Stimulated activated CD4-positive, alpha-beta T cell treated with anti-CD3 and anti-CD28 coated beads, Interleukin-4, amount 100 ng/mL, for 1 hour (primary cell): ENCODE data around the gene PUS1.
"Not testable (repeated sequence)": the region's sequence is repeated elsewhere in the genome, so short reads cannot be mapped to it uniquely, and the experiment has no call there.

ENCODE experiments used
- DNase-seq: peaks from one replicate; pipeline ENCODE4 v3.0.0-alpha.2; 2020

PUS1 gene

DNA sequence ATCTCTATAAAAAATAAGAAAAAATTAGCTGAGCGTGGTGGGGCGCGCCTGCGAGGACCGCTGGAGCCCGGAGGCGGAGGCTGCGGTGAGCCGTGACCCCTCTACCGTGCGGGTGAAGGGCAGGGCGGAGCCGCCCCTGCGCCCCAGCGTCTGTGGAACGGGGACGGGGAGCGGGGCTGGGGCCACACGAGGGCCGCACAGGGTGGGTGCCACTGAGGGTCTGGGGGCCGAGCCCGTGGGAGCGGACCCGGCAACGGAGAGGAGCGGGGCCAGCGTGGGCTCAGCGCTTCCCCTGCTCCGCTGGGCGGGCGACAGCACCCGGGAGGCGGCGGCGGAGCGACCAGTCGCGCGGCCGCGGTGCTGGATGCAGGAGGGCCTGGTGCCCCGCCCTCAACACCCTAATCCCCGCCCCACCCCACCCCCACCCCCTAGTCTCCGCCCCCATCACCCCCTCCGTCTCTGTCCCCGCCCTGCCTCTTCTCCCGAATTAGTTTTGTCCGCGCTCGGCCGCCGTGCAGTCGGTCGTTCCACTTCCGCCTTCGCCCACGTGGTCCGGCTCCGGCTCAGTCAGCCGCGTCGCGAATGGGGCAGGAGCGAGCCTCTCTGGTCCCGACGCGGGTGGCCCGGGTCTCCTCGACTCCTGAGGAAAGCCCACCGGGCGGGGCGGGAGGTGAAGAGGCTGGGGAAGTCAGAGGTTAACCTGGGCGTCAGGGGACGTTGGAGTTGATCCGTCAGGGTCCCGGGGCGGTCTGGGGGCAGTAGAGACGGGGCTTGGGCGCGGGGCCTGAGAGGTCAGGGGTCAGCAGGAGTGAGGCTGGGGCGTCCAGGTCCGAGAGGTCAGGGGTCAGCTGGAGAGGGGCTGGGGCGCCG is at the start of gene PUS1:
Gene PUS1 (plus strand): TSS at position 566 of the 870 bp plus-strand sequence. CDS start 447 bp downstream, outside the sequence.
- DNase-seq, result peak; percentile 92

DNA sequence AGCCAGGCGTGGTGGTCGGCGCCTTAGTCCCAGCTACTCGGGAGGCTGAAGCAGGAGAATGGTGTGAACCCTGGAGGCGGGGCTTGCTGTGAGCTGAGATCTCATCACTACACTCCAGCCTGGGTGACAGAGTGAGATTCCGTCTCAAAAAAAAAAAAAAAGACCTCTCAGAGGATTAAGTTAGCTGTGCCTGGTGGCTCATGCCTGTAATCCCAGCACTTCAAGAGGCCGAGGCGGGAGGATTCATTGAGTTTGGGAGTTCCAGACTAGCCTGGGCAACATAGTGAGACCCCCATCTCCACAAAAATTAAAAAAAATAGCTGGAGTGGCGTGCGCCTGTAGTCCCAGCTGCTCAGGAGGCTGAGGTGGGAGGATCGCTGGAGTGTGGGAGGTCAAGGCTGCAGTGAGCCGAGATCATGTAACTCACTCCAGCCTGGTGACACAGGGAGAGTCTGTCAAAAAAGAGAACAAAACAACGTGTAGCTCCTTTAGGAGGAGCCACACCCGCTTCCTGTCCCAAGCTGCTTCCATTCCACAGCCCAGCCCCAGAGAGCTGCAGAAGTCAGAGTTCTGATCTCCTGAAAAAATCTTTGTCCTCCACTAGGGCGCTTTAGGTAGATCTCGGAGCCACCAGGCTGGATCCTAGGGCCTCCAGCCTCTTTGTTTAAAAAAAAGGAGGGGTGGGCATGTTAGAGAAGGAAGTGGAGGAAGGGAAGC is 46.1 kb upstream of the PUS1 start:
- no peak for DNase-seq

DNA sequence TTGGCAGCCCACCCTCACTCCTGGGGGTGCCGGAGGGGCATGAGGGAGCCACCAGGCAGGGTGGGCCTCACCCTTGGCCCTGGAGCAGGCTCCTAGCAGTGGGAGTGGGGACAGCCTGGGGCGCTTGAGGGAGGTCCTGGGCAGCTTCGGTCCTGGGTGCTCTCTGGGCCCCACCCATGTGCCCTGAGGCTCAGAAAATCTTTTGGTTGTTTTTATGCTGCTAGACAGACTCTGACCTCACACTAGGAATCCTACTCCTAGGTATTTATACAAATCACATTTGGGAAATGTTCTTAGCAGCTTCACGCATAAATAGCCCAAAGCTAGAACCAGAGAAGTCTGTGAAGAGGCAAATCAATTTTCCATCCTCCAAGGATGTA is 45.6 kb upstream of the PUS1 start:
- DNase-seq, result no peak

DNA sequence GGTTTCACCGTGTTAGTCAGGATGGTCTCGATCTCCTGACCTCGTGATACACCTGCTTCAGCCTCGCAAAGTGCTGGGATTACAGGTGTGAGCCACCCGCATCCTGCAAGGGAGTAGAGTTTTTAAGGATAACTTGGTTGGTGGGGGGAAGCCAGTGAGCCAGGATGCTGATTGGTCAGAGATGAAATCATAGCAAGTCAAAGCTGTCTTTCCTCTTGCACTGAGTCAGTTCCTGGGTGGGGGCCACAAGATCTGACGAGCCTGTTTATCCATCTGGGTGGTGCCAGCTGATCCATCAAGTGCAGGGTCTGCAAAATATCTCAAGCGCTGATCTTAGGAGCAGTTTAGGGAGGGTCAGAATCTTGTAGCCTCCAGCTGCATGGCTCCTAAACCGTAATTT is 44.0 kb upstream of the PUS1 start:
- not testable (repeated sequence) for DNase-seq

DNA sequence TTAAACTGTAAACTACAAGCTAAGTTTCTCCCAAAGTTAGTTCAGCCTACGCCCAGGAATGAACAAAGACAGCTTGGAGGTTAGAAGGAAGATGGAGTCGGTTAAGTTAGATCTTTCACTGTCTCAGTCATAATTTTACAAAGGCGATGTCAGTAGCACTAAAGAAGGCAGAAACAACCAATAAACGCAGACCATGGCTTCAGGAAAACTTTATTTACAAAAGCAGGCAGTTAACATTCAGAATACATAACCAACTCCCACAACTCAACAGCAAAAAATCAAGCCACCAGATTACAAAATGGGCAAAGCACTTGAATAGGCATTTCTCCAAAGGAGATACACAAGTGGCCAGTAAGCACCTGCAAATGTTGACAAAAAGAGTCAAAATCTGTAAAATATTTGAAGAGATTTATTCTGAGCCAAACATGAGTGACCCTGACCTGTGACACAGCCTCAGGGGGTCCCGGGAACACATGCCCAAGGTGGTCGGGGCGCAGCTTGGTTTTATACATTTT is 43.5 kb upstream of the PUS1 start:
- DNase-seq, result no peak

DNA sequence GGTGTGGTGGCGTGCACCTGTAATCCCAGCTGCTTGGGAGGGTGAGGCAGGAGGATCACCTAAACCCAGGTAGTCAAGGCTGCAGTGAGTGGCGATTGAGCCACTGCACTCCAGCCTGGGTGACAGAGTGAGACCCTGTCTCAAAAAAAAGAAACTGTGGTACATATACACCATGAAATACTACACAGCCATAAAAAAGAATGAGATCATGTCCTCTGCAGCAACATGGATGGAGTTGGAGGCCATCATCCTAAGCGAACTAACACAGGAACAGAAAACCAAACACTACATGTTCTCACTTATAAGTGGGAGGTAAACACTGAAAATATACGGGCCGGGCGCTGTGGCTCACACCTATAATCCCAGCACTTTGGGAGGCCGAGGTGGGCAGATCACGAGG is 37.4 kb upstream of the PUS1 start:
- DNase-seq, result not testable (repeated sequence)

DNA sequence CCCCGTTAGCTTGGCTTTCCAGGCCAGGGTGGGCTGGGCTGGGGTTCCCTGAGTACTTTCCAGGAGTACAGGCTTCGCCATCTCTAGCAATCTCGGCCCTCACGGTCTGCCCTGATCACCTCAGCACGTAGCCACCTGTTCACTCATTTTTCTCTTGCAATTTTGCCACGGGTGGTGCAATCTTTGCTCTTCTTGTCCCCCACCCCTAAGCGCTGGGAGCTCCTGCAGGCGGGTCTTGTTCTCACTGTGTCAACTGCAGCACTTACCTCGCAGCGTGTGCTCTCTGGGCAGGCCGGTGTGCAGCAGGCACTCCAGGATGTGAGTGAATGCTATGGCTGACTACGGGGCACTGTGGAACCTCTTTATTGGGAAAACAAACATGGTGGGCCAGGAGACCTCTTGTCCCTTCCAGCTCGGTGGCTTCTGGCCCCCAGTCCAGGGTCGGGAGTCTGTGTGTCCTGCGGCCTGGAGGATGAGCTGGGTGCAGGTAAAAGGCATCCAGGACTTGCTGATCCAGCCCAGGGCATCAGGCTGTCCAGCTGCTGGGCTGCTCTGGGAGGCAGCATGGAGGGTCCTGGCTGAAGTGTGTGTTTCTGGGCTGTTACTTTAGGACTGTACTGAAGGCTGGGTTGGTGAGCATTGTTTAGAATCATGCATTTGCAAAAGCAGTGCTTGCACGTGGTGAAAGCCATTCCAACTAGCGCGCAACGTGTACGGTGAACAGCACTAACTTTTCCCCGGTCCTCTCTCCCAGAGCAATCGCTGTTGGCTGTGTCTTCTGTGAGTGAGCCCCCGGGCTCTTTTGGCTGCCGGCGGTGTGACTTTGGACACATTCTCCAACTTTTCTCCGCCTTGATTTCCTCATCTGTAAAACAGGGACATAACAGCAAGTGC is 36.1 kb upstream of the PUS1 start:
- DNase-seq, result no peak

DNA sequence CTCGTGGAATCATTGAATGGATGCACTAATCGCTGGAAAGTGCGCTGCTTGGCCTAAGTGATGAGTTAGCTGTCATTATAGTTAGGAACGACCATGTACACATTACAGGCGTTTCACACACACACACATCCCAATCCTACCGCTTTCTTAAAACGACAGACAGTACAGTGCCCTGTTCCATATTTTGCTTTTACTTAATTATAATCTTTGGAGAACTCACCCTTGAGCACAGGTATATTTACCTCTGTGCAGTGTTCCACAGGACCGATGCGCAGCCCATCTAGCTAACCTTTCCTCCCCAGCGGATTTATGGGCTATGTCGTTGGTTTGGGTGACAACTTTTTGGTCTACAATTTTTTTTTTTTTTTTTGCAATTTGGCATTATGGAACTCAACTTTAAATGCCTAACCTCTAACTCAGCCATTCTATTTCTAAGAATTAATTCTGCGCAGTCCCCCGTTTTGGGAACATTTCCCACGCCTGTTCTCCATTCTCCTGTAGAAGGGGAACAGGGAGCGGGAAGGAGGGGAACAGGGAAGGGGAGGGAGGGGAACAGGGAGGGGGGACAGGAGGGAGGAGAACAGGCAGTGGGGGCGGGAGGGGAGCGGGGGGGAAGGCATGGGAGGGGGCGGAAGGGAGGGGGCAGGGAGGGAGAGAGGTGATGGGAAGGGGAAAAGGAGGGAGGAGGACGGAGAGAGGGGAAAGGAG is 35.3 kb upstream of the PUS1 start:
- DNase-seq, result no peak

DNA sequence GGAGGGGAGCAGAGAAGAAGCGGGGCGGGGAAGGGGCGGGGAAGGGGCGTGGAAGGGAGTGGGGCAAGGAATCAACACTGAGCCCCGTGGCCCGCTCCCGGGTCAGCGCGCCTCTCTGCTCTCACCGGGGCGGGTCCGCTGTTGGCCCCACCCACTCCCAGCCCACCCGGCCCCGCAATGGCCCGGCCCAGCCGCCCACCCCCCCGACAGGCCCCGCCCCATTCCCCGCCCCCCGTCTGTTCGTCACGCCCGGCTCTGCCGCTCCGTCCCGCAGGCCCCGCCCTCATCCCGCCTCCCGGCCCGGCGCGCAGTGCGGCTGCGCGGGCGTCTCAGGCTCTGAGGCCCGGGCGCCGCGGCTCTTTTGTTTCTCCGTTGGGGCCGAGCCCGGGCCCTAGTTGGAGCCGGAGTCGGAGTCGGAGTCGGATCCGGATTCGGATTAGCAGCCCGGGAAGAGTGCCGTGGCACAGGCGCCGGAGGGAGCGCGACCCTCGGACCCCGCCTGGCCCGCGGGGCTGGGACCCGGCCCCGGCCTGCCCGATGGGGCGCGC is 34.7 kb upstream of the PUS1 start, which contains the start of gene ULK1:
Gene ULK1 (plus strand): TSS at position 310 of the 548 bp plus-strand sequence. CDS start 380 bp downstream, outside the sequence.
- peak; percentile 94 for DNase-seq

DNA sequence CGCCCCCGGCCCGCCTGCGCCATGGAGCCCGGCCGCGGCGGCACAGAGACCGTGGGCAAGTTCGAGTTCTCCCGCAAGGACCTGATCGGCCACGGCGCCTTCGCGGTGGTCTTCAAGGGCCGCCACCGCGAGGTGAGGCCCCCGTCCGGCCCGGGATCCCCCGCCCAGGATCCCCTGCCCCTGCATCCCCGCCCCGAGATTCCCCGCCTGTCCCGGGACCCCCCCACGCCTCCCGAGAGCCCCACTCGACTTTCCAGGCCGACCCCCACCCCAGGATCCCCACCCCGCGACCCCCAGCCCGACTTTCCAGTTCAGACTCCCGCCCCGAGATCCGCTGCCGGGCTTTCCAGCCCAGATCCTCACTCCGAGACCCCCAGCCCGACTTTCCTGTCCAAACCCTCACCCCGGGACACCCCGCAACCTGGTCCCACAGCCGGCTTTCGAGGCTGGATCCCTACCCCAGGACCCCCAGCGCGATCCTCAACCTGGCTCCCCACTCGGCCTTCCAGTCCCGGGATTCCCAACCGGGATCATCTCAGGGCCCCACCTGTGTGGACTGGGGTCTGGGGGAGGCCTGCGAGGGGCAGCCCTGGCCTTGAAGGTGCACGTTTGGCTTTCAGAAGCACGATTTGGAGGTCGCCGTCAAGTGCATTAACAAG is 34.0 kb upstream of the PUS1 start:
- no peak for DNase-seq

DNA sequence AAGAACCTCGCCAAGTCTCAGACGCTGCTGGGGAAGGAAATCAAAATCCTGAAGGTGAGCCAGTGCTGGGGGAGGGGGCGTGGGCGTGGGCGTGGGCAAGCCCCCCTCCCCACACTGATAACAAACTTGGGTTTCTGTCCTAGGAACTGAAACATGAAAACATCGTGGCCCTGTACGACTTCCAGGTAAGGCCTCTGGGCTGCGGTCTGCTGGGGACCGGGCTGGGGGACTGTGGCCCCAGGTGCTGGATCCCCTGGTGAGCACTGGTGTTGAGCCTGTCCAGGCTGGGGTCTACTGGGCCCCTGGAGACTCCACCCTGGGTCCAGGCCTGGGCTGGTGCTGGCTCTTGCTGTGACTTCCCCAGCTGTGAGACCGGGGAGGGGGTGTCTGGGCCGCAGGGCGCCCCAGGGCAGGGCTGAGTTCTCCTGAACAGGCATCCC is 33.4 kb upstream of the PUS1 start:
- peak; percentile 31 for DNase-seq

DNA sequence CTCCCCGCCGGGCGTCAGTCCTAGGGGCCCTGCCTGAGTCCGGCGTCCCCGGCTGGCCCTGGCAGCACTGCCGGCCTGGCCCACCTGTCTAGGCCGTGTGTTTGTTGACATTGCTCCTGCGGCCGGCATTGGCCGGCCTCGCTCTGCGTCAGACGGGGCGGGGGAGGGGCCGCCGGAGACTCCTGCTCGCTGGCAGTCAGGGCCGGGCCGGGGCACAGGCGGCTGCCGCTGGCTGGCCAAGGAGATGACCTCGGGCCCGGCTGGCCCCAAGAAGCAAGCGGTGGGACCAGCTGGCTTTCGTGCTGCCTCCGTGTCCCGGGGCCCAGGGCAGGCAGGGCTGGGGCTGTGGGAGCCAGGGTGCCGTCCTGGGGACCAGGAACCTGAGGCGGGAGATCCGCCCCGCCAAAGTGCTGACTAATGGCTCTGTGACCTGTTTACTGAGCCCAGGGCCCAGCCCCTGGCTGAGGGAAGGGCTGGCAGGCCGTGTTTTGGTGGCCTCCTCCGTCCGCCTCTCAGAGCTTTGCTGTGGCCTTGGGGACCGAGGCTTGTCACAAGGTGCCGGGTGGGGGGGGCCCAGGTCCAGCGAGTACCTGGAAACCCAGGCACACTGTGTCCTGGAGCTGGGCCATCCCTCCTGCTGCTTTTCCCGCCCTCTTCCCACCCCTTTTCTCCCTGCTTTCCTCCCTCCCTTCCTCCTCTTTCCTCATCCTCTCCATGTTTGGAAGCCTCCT is 32.8 kb upstream of the PUS1 start:
- peak; percentile 66 for DNase-seq

DNA sequence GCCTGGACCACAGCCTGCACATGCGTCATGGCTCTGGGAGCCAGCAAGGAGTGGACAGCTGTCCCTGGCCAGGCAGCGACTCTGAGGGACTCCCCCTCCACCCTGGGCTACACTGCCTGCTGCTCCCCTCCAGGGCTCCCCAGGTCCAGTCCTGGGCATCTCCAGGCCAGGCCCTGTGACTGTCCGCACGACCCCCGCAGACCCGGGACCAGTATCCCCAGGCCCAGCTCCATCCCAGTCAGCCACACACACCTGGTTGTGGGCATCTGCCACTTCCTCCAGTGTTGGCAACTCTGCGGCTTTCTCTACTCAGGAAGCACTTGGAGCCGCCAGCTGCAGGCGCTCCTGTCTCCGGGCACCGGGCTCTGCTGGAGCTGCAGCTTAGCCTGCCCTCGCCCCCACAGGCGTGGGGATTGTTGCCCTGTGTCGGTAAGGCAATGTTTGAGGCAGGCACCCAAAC is 32.2 kb upstream of the PUS1 start:
- DNase-seq, result no peak

DNA sequence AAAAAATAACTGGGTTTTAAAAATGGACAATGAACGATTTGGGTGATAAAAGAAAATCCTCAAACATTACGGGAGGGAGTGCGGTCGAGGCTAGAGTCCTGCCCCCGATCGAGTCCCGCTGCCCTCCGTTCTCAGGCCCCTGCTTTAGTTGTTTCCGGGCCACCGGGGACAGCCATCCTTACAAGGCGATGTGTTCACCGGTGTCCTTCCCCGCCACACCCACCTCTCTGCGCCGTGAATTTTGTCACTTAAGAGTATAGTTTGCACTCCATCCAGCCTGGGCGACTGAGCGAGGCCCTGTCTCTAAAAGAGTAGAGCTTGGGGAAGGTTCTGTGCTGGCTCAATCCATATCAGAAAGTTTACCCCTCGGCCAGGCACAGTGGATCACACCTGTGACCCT is 31.8 kb upstream of the PUS1 start:
- DNase-seq, result no peak

DNA sequence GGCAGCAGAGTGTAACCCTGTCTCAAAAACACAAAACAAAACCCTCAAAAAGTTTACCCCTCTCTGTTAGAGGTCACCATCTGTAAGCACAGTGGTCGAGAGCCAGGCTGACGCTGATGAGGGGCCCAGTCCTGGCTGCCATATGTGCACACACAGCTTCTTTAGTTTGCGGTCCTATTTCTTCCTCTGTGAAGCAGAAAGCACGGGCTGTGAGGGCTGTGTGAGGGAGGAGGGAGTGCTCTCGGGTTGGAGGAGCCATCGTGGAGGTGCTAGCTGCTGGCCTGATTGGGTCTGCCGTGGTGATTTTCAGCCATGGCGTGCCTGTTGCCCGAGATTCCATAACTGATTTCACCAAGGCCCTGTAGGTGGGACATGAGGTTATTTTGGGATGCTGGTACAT is 31.2 kb upstream of the PUS1 start:
- DNase-seq, result no peak

DNA sequence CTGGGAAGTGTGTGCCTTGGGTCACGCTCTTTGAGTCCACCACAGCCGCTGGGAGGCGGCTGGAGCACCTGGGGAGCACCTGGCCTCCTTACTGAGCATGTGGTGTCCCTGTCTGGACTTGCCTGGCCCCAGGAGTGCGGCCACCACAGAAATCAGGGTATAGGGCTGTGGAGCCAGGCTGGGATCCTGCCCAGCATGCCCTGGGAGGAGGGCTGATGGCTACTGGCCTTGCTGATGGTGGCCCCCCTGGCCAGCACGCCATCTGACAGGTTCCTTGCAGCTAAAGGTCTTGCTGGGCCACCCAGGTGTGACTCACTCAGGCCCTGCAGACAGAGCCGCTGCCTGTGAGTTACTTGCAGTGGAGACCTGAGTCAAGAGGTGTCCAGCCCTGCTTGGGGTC is 28.7 kb upstream of the PUS1 start:
- DNase-seq, result no peak

DNA sequence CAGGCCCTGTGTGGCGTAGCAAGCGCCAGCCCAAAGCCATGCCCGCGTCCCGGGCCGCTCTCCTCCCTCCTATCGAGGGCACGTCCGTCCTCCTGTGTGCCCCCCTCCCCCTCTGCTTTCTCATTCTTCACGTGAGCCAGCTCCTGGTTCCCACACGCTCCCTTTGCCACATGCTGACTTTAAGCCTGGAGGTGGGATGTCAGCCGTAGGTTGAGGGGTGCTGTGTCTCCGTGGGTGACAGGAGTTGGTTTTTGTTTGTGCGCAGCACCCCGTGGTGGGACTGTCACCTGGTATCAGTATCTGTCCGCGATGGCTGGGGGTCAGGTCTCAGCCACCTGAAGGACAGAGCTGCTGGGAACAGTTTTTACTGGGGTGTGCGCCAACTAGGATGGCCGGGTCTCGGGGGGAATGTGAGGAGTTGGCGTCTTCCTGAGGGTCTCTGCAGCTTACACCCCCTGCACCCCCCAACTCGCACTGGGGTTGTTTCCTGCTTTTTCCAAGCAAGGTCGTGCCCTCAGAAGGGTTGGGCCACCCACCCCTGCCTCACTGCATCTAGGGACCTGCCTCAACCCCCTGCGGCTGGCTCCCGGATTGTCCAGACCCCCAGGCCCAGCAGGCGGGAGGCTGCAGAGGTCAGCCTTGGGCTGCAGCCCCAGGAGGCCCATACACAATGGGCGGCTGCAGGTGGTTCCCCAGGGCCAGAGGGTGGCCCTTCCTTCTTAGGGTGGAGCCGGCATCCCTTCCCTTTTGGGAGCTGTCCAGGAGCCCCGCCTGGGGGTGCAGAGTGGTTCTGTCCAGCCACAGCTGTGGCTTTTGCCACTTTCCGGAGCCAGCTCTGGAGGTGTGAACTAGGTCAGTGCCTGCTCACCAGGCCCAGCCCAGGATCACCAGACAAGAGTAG is 27.4 kb upstream of the PUS1 start:
- DNase-seq, result no peak

DNA sequence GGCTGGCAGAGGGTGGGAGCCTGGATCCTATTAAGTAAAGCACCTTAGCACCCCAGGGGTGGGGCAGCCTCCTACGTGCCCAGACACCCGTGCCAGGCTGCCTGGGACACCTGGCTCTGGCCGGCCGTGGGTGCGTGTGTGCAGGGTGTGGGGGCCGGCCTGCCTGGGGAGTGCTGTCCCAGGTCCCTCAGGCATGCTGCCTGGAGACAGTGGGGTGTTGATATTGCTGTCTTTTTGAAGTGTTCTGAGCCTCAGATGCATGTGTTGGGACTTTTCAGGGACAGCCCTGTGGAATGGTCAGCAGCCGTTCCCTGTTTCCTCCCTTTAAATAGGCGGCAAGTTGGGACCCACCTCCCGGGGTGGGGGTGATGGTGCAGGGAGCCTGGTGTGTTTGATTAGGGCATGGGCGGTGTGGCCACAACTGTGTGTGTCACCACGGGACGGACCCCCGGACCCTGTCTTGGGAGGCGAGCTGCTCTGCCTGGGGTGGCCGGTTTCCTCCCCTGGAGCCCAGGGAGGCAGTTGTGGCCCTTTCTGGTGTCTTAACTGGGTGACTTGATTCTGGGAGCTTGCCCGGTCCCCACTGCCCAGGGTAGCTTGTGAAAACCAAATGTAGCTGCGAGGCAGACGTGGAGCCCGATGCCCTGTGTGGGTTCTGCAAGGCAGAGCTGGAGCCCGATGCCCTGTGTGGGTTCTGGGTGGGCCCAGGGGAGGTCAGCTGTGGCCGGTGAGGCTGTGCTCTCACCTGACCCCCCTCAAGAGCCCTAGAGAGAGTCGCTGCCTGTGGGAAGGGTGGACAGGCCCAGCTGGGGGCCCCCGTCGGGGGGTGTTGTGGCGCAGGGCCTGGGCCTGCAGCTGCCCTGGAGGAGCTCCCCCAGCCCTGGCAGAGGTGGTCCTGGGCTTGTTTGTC is 26.5 kb upstream of the PUS1 start:
- DNase-seq, result no peak
